Transverse colon (tissue), 4 donors: Measurements from ENCODE around the gene DPH6. TPM values are rescaled to one million over a fixed set of nuclear protein-coding genes. Genes with fewer than 3 reads are reported as not detected.
"Not testable (repeated sequence)": the region's sequence is repeated elsewhere in the genome, so short reads cannot be mapped to it uniquely, and the experiment has no call there.

Experiments used
- DNase-seq: peaks from one replicate; pipeline ENCODE4 v3.0.0-alpha.2; 2019
- H3K27ac ChIP-seq, 4 donors: fragments of 200-600 bp; sonication (generic); 2 replicates each; pipeline ENCODE4 v1.5.1; 2016 to 2018; ENCODE audit warnings: inconsistent platforms in 4 of 4
- H3K27me3 ChIP-seq: fragments of 200-600 bp; sonication (generic); 2 replicates; pipeline ENCODE4 v1.5.1; 2017; ENCODE audit warnings: inconsistent platforms
- H3K36me3 ChIP-seq, 4 donors: fragments of 200-600 bp; sonication (generic); 2 replicates each; pipeline ENCODE4 v1.5.1; 2017 to 2019; ENCODE audit warnings: inconsistent platforms in 4 of 4
- H3K4me1 ChIP-seq, 4 donors: fragments of 200-600 bp; sonication (generic); 2 replicates each; pipeline ENCODE4 v1.5.1; 2017 to 2020; ENCODE audit warnings: inconsistent platforms in 4 of 4
- H3K4me3 ChIP-seq, 4 donors: fragments of 200-600 bp; sonication (generic); 1 replicate in 1 of 4; 2 replicates in 3 of 4; pipeline versions ENCODE4 v1.5.1 to v1.6.1; 2017 to 2019; ENCODE audit warnings: inconsistent platforms in 4 of 4
- H3K9me3 ChIP-seq, 2 donors: fragments of 200-600 bp; sonication (generic); 2 replicates each; pipeline ENCODE4 v1.5.1; 2017 to 2019; ENCODE audit warnings: inconsistent platforms in 2 of 2
- EP300 ChIP-seq: sonication (generic); formaldehyde crosslinking; IDR thresholded peaks from one replicate; pipeline ENCODE4 v1.6.1; 2017; ENCODE audit warnings: antibody characterized with exemption, low read depth
- POLR2A ChIP-seq: fragments of 450-650 bp; IDR thresholded peaks from one replicate; pipeline ENCODE4 v1.6.1; 2016; ENCODE audit warnings: antibody characterized with exemption, mild to moderate bottlenecking, moderate library complexity
- POLR2AphosphoS5 ChIP-seq, 3 donors: sonication (generic); formaldehyde crosslinking; IDR thresholded peaks; one replicate each; pipeline ENCODE4 v1.6.1; 2016; ENCODE audit warnings: antibody characterized with exemption in 3 of 3
- WGBS, 2 donors: methylation state at CpG; one replicate each; pipeline ENCODE4 v1.1.5; 2018; ENCODE audit warnings: low coverage in 1 of 2; 5-methylcytosine and 5-hydroxymethylcytosine counted together
- in situ Hi-C, 4 donors: fragments of 200-750 bp; cut with MboI; loops; one replicate each; pipeline versions ENCODE4 v1.15.0 to v1.15.1; 2017; ENCODE audit warnings: low sequenced_read_pairs in 3 of 4, low pct_ligation_motif_present in 1 of 4, low pct_unique_long_range_greater_than_20kb in 1 of 4
- intact Hi-C: fragments of 100-400 bp; cut with DNase I; formaldehyde crosslinking; loops from one replicate; pipeline ENCODE4 v1.15.1; 2023; ENCODE audit warnings: low total_unique reads
- total RNA-seq, 4 donors: library from RNA; depleted of rRNA; stranded (reverse); fragments of >200 nt; gene quantifications; one replicate each; pipeline ENCODE4 v1.1.0, GENCODE V29; 2016
- TF ChIP-seq, protein P1 (sequence below), 5 experiments: fragments of 200-600 bp in 3 of 5; fragments of 450-650 bp in 2 of 5; sonication (generic) in 3 of 5; IDR thresholded peaks; 1 replicate in 2 of 5; 2 replicates in 3 of 5; pipeline ENCODE4 v1.5.1; 2016 to 2017; ENCODE audit warnings: antibody characterized with exemption in 5 of 5, inconsistent platforms in 3 of 5, mild to moderate bottlenecking in 2 of 5, moderate library complexity in 1 of 5

The DPH6 gene
- total RNA-seq, 4 donors from 2014 or later = 20.6 to 76.7 (median 39.9) TPM

DNA sequence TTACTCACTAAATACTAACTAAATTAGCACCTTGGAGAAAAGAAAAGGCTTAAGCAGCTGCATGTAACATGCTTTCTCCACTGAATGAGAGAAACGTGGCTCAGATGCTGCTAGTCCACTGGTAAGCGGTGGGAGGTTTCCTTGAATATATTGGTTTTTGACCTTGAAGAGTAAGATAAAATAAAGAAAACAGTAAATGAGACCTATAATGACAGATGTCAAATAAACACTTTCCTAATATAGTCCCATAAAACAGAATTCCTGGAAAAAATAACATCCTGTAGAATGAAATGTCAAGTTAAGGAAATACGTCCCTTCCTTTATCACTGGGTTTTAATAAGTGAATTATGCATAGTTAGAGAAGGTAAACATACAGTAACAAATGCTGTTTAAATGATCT, 215.0 kb downstream of the DPH6 start:
- H3K9me3 ChIP-seq = no peaks in the 10 kb centered on the region
- no peaks in the 10 kb centered on the region for H3K27me3 ChIP-seq
- WGBS, 2 donors = 71 to 72% methylated on average over 3 of the region's 3 CpGs
- no peak for TF ChIP-seq POLR2AphosphoS5 (IDR thresholded peaks at IDR 0.05)
- TF ChIP-seq POLR2A = no peak
- no peak for TF ChIP-seq EP300
- TF ChIP-seq, protein P1, sequence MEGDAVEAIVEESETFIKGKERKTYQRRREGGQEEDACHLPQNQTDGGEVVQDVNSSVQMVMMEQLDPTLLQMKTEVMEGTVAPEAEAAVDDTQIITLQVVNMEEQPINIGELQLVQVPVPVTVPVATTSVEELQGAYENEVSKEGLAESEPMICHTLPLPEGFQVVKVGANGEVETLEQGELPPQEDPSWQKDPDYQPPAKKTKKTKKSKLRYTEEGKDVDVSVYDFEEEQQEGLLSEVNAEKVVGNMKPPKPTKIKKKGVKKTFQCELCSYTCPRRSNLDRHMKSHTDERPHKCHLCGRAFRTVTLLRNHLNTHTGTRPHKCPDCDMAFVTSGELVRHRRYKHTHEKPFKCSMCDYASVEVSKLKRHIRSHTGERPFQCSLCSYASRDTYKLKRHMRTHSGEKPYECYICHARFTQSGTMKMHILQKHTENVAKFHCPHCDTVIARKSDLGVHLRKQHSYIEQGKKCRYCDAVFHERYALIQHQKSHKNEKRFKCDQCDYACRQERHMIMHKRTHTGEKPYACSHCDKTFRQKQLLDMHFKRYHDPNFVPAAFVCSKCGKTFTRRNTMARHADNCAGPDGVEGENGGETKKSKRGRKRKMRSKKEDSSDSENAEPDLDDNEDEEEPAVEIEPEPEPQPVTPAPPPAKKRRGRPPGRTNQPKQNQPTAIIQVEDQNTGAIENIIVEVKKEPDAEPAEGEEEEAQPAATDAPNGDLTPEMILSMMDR (IDR thresholded peaks at IDR 0.05) = no peak
- intact Hi-C loops = no loop called here
- no peaks in the 10 kb centered on the region for H3K36me3 ChIP-seq
- no peak overlapping the region for H3K4me3 ChIP-seq
- peaks cover 0 to 10% (median 2%) of the 10 kb centered on the region in 4 donors for H3K4me1 ChIP-seq
- no peak for DNase-seq
- H3K27ac ChIP-seq = no peak overlapping the region
- in situ Hi-C loops = no loop called here

DNA sequence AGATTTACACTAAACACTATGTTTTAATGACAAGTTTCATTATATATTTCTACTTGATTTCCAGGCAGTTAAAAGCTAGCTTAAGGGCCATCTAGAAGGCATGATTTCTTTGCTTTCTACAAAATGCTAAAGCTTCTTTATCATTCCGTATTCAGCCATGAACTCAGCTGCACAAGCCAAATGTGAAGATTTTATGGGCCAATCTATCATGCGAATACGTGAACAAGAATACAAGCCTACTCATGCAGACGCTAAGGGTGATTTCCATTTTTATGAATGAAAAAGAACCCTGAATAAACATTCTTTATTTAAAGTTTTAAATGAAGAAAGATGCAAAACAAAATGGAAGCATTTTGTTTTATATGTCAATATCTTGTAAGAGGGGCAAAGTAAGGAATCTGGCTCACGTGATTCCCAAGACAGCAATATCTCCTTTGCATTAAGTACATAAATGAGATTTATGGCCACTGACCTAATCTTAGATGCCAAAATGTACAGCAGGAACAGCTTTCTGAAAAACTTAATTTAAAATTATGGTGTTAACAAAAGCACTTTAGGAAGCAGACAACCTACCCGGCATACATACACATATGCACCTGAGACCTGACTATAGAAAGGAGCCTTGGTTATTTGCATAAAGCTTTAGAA, 215.8 kb downstream of the DPH6 start:
- H3K36me3 ChIP-seq = no peaks in the 10 kb centered on the region
- no peak overlapping the region for H3K4me3 ChIP-seq
- H3K9me3 ChIP-seq = no peaks in the 10 kb centered on the region
- WGBS, 2 donors = 67 to 75% methylated on average over 6 of the region's 6 CpGs
- no peak for DNase-seq
- peaks cover 0 to 13% (median 4%) of the 10 kb centered on the region in 4 donors for H3K4me1 ChIP-seq
- intact Hi-C loops (no loop called here), in situ Hi-C loops (no loop called here)
- no peaks in the 10 kb centered on the region for H3K27me3 ChIP-seq
- H3K27ac ChIP-seq = no peak overlapping the region
- TF ChIP-seq POLR2AphosphoS5 (IDR thresholded peaks at IDR 0.05) = no peak

DNA sequence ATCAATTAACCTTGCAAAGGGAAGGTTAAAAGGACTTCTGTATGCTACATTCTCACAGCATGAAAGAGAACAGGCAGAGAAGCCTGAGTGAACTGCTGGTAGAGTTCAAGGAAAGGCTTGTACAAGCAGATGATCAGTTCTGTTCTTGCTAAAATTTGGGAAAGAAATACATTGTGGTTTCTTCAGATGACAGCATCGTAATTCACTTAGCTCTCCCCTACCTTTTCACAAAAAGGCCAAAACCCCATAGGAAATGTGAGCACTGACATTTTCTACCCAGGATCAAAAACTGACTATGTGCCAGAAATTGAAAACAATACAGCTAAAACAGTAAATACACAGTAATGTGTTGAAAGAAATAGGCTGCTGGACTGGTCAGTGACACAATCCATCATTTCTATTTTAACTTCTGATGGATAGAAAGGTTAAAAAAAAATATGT, 216.4 kb downstream of the DPH6 start:
- in situ Hi-C loops = no loop called here
- 67 to 79% methylated on average over 1 of the region's 1 CpG for WGBS, 2 donors

DNA sequence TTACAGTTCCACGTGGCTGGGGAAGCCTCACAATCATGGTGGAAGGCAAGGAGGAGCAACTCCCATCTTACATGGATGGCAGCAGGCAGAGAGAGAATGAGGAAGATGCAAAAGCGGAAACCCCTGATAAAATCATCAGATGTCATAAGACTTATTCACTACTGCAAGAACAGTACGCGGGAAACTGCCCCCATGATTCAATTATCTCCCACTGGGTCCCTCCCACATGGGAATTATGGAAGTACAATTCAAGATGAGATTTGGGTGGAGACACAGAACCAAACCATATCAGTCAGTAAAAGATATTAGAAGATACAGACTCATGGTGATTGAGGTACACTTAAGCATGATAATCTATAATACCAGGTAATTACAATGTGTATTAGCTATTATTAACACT, 217.1 kb downstream of the DPH6 start:
- WGBS, 2 donors = 87 to 89% methylated on average over 4 of the region's 4 CpGs
- DNase-seq, H3K4me3 ChIP-seq, H3K9me3 ChIP-seq, H3K36me3 ChIP-seq, in situ Hi-C loops, H3K27ac ChIP-seq, H3K27me3 ChIP-seq, intact Hi-C loops: not testable (repeated sequence)
- peaks cover 0 to 17% (median 5%) of the 10 kb centered on the region in 4 donors for H3K4me1 ChIP-seq

More for the DNA sequence above, 216.4 kb downstream of the DPH6 start:
- DNase-seq = no peak
- no peak overlapping the region for H3K4me3 ChIP-seq
- H3K36me3 ChIP-seq = no peaks in the 10 kb centered on the region
- no peaks in the 10 kb centered on the region for H3K9me3 ChIP-seq
- H3K27ac ChIP-seq = no peak overlapping the region
- H3K27me3 ChIP-seq = no peaks in the 10 kb centered on the region
- TF ChIP-seq, protein P1 (IDR thresholded peaks at IDR 0.05) = no peak
- TF ChIP-seq POLR2AphosphoS5 (IDR thresholded peaks at IDR 0.05) (no peak), EP300 (no peak), POLR2A (no peak)
- intact Hi-C loops = no loop called here
- H3K4me1 ChIP-seq = peaks cover 0 to 17% (median 5%) of the 10 kb centered on the region in 4 donors

DNA sequence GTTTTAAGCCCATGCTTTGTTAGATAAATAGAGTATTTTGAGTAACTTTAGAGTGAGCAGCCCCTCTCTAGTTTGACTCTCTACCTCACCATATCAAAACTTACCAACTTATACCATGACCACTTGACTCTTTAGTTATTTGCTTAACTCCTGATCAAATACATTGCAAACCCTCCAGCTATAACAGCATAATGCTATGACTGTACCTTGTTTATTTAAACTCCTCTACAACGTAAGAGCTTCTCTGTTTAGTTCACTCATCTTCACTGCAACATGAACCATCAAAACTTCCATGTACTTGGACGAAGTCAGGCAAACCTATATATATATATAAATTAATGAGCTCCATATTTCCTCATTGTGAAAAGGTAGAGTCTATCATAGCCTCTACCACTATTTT, 218.2 kb downstream of the DPH6 start:
- H3K4me1 ChIP-seq = peaks cover 0 to 17% (median 5%) of the 10 kb centered on the region in 4 donors
- H3K4me3 ChIP-seq = no peak overlapping the region
- no peaks in the 10 kb centered on the region for H3K27me3 ChIP-seq
- in situ Hi-C loops (no loop called here), intact Hi-C loops (loop anchor here (2.0 kb wide), 1 partner anchor 21 kb away; no protein-coding TSS in a partner anchor)
- no peaks in the 10 kb centered on the region for H3K36me3 ChIP-seq
- TF ChIP-seq, protein P1 (IDR thresholded peaks at IDR 0.05) = no peak
- TF ChIP-seq EP300 = no peak
- TF ChIP-seq POLR2AphosphoS5 (IDR thresholded peaks at IDR 0.05) = no peak
- DNase-seq = no peak
- WGBS, 2 donors = 69 to 80% methylated on average over 2 of the region's 2 CpGs
- H3K27ac ChIP-seq = no peak overlapping the region
- no peaks in the 10 kb centered on the region for H3K9me3 ChIP-seq
